Suppressor macrophage treated with lipopolysaccharide for 1 hour (primary cell): ENCODE data around the gene UQCC5.
"Not testable (repeated sequence)": the region's sequence is repeated elsewhere in the genome, so short reads cannot be mapped to it uniquely, and the experiment has no call there.

ENCODE experiments used
- DNase-seq, 3 donors: peaks; one replicate each; pipeline ENCODE4 v3.0.0-alpha.2; 2020 to 2022

UQCC5 gene

GRCh38 chr3:52523386-52524257, 12.8 kb upstream of the UQCC5 start:
- DNase-seq: no peak

DNA sequence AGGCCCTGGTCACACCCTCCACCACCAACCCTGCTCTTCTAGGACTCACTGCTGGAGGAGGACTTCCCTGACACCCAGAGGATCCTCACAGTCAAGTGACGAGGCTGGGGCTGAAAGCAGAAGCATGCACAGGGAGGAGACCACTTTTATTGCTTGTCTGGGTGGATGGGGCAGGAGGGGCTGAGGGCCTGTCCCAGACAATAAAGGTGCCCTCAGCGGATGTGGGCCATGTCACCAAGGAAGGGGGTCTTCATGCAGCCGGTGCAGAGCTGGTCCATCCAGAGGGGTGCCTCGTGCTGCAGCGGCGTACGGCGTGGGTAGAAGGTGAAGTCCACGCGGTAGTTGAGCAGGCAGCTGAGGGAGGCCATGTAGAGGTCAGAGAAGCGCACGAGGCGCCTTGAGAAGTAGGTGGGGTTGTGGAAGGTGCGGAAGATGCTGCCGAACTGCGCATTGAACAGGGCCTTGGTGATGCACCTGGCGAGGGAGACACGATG, 12.1 kb upstream of the UQCC5 start:
- DNase-seq: no peak

DNA sequence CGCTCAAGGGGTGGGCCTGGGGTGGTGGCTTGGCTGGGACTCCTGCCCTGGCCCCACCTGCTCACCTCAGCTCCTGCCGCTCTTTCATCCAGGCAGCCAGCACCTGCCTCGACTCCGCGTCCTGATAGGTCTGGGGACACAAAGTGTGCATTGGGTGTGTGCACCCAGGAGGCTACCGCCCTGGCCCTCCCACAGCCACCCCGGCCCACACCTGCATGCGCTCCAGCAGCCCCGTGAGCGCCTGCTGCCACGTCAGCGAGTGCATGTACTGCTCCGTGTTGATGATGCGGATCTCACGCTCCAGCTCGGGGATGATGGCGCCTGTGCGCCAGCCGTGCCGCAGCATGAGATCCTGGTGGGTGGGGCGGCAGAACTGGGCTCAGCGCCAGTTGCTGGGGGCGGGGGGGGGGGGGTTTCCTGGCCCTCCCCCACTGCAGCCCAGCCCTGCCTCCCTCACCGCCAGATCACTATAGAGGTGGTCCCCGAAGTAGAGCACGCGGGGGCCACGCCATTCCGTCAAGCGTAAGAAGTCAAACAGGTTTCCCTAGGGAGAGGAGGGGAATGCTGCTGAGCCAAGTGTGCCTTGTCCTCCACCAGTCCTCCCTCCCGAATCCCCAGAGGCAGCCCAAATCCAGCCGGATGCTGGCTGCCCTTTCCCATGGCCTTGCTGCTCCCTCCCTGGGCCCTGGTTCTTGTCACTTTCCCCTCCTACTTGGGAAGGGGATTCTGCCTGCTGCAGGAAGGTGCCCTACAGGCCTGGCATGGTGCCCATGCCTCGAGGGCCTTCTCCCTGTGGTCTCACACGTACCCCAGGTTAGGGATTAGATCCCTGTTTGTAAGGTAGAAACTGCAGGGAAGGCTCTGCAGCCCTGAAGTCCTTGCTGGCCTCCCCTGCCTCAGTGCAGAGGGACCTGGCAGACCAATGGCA, 11.4 kb upstream of the UQCC5 start:
- no peak for DNase-seq

DNA sequence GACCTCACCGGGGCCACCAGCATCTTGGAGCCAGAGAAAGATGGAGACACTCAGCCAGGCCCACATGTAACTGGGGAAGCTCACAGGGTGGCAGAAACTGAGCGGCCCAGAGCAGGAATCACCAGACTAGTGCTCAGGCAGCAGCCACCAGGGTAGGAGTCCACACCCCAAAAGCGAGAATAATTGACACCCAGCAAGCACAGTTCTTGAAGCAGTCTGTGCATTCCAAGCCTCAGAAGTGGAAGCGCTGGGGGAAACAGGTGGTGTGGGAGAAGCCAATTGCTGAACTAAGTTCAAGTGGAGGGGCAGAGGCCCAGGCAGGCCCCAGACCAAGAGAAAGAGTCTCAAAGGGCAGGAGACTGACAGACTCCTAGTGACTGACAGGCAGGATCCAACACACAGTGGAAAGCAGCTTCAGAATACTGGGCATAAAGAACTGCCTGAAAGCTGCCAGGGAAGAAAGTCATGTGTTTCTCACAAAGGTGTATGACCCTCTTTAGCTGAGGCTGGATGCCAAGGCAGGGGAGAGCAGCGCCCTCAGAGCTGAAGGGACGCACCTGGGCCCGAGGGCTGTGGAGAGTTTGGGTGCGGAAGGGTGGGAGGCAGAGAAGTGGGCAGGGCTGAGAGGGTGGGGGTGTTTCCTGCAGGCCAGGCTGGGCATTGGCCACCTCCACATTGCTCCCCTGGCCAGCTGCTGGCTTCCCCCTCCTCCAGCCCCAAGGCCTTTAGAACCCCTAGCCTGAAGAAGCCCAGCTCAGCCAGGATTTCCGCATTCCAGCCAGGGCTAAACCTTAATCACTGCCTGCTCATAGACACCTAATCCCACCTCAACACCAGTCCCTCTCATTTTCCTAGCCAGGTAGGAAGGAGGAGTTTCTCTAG, 10.5 kb upstream of the UQCC5 start:
- DNase-seq: no peak

DNA sequence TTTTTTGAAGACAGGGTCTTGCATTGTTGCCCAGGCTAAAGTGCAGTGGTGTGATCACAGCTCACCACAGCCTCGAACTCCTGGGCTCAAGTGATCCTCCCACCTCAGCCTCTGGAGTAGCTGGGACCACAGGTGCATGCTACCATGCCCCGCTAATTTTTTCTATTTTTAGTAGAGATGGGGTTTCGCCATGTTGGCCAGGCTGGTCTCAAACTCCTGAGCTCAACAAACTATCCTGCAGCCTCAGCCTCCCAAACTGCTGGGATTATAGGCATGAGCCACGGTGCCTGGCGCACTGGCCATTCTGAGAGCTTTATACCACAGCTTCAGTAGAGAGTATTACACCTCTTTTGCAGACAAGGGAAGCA, 9.8 kb upstream of the UQCC5 start:
- not testable (repeated sequence) for DNase-seq

DNA sequence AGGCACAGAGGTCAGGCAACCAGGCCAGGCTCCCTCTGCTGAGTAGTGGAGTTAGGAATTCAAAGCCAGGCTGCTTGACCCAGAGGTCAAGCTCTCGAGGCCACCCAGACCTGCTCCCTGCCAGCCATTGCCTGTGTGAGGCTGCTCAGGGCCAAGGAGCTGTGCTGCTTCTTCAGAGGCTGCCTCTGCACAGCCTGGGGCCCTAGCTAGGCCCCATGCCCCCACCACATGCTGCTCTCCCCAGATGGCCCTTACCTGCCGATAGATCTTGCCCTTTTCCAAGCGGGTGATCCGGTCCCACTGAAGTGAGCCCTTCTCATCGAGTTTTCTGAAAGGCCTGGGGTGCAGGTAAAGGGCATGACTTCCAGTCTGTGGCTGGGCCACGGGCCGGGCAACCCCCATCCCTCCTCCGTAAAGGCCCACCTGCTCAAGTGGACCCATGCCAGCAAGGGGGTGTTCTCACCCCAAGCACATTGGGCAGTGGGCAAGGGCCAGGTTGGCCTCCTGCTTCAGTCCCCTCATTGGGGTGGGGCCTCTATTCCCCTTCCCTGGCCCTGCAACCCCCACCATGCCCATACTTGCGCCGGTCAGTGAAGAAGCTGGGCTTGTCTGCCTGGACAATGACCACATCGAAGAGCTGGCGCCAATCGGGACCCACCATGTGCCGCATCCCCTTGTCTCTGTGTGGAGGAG, 9.2 kb upstream of the UQCC5 start:
- DNase-seq: no peak

- DNase-seq: no peak
Measured at GRCh38 chr3:52527732-52528585, 8.4 kb upstream of the UQCC5 start.

GRCh38 chr3:52528586-52529375, 7.6 kb upstream of the UQCC5 start:
- DNase-seq: no peak

DNA sequence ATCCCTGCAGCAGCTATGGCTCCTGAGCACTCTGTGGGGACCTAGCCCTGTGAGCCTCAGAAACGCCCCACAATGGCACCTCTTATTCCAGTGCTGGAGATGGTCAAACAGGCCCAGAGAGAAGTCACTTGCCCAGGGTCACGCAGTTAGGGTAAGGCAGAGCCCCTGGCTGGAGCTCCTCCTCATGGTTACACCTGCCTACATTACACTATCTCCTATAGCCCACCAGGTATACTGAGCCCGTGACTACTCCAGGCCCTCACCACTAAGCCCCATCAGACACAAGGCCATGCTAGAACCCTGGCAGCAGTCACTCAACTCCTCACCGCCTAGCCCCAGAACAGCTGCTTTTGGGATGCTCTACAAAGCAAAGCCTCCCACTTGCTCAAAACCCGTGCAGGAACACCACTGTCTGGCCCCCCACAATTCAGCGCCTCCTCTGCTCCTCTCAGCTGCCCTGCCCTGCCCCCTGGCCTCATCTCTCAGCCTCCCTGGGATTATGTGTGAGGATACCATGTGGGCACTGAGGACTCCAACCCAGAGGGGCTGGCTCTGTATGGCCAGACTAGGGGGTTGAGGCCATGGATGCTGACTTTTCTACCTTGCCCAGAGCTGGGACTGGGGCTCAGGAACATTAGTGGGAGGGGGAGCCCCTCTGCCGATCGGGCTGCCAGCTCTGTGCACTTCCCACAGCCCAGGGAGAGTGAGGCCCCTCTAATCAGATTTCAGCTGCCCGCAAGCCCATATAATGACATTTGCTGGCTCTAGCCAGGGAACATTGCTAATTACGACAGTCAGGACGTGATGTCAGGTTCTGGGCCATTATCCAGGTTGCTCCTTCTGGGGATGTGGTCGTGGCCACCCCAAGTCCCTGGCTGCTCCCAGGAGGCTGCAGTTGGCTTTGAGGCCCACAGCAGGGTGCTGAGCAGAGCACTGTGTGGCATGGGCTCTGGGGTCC, 6.8 kb upstream of the UQCC5 start:
- no peak for DNase-seq

GRCh38 chr3:52530918-52531826, 5.2 kb upstream of the UQCC5 start:
- peak in 1 of 3 donors; percentile 21 for DNase-seq

DNA sequence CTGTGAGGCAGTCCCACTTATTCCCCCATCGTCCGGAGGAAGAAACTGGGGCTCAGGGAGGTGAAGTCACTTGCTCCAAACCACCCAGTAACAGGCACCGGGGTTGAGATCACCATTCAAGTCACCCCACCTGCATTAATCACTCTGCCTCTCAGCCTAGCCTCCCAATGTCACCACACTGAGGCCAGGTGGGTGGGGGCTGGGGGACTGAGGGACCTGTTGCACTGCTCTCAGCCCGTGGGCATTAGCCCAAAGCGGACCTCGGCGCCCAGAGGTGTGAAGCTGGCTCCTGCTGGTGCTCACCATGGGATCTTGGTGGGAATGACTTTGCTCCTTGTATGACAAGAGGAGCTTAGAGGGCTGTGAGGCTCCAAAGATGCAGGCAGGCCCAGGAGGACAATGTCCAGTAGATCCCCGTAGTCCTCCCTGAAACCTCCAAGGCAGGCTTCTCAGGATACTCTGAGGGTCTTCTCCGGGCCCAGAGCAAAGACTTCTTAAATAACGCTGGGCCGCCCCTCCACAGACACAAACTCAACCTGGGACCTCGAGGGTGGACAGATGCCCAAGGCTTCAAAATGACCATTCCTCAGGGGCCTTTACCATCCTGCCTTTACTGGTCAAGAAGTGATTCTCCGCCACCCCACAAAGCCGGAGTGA, 4.4 kb upstream of the UQCC5 start:
- DNase-seq: peak in 1 of 3 donors; percentile 20

DNA sequence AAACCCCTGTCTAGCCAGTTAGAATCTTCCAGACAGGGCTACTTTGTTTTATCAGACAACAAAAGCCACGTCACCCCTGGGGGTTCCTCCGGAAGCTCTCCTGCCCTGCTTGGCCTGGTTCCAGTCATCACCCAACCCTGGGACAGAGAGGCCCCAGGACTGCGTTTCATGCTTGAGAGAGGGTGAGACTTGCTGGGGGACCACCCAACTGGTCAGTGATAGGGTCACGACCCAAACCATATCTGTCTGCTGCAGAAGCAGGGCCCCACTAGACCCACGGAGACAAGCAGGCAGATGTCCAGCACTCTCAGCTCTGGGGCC, 3.9 kb upstream of the UQCC5 start:
- DNase-seq: peak; percentile 70 to 72 (median 71)

- peak; percentile 25 to 58 (median 45) for DNase-seq
Measured at GRCh38 chr3:52532838-52533622, 3.4 kb upstream of the UQCC5 start.

- DNase-seq: peak; percentile 77 to 92 (median 81)
Measured at GRCh38 chr3:52533623-52534280, 2.7 kb upstream of the UQCC5 start, which contains the start of gene NT5DC2. NT5DC2 (minus strand) TSS chr3:52533857; CDS start chr3:52533737, 120 bp downstream.

DNA sequence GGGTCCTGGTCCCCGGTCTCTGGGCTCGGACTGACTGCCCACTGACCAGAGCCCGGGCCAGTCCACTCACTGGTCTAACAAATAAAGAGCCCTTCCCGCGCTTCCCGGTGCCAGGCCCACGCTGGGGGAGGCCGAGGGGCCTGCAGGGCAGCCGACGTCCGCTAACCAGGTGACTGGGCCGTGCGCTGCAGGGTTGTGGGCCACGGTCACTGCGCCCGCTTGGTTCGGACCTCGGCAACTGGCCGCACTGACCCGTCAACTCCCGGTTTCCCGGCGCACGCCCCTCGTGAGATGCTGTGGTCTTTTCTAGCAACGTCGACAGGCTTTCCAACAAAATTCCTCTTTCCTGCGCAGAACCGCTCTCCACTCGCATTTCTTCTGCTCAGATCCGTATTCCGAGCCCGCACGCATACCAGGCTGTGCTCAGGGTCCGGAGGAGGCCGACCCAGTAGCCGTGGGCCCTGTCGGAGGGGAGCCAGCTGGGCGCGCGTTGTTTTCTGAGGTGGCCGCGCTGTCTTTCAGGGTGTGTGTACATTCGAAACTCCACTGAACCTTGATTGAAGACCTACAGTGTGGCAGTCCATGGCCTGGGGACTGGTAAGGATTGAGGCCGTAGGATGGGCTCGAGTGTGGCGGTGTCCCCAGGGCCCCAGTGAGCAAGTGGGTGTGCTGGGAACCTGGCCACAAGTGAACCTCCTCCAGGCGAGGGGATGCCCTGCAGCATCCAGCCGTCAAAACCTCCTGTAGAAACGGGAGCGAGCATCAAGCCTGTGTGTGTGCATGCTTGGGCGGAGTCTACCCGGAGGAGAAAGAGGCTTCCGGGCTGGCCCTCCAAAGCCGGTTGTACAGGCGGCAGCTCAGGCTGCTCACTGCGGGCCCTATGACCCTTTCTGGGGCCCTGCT, 1.9 kb upstream of the UQCC5 start:
- no peak for DNase-seq
